Neural progenitor cell (in vitro differentiated cells): ENCODE measurements around the gene CHMP4B. TPM values are rescaled to one million over a fixed set of nuclear protein-coding genes. Genes with fewer than 3 reads are reported as not detected.

Experiments
- DNase-seq: peaks from one replicate; pipeline ENCODE4 v3.0.0-alpha.2; 2016; ENCODE audit warnings: low spot score
- H2AFZ ChIP-seq: fragments of 200-600 bp; sonication (generic); replicated peaks from 2 replicates; pipeline ENCODE4 v1.6.1; 2016; ENCODE audit warnings: antibody characterized with exemption
- H3F3A ChIP-seq: fragments of 200-600 bp; sonication (generic); 2 replicates; pipeline ENCODE4 v1.6.1; 2016; ENCODE audit warnings: antibody characterized with exemption, low read depth
- H3K27ac ChIP-seq: fragments of 200-600 bp; sonication (generic); 2 replicates; pipeline ENCODE4 v1.5.1; 2016; ENCODE audit warnings: mild to moderate bottlenecking
- H3K27me3 ChIP-seq: fragments of 200-600 bp; sonication (generic); 2 replicates; pipeline ENCODE4 v1.6.1; 2016; ENCODE audit warnings: mild to moderate bottlenecking, moderate library complexity
- H3K36me3 ChIP-seq: fragments of 200-600 bp; sonication (generic); 2 replicates; pipeline ENCODE4 v1.5.1; 2016
- H3K4me1 ChIP-seq: fragments of 200-600 bp; sonication (generic); 2 replicates; pipeline ENCODE4 v1.6.1; 2016; ENCODE audit warnings: mixed run types
- H3K4me2 ChIP-seq: fragments of 200-600 bp; sonication (generic); 2 replicates; pipeline ENCODE4 v1.6.1; 2016
- H3K4me3 ChIP-seq: fragments of 200-600 bp; sonication (generic); 2 replicates; pipeline ENCODE4 v1.5.1; 2016
- H3K79me2 ChIP-seq: fragments of 200-600 bp; sonication (generic); 2 replicates; pipeline ENCODE4 v1.6.1; 2016; ENCODE audit warnings: low read depth
- H3K9ac ChIP-seq: fragments of 200-600 bp; sonication (generic); 2 replicates; pipeline ENCODE4 v1.6.1; 2016
- H3K9me3 ChIP-seq: fragments of 200-600 bp; sonication (generic); 2 replicates; pipeline ENCODE4 v1.5.1; 2016; ENCODE audit warnings: low read depth
- H4K20me1 ChIP-seq: fragments of 200-600 bp; sonication (generic); 2 replicates; pipeline ENCODE4 v1.6.1; 2016; ENCODE audit warnings: low read depth
- H3K27ac Mint-ChIP-seq: 3 replicates; pipeline ENCODE4 v1.8.0; 2021; ENCODE audit warnings: mixed read lengths
- H3K27me3 Mint-ChIP-seq: 2 replicates; pipeline ENCODE4 v1.8.0; 2022; ENCODE audit warnings: low read depth, mild to moderate bottlenecking, inconsistent platforms, moderate library complexity, mixed read lengths; ENCODE audit not compliant: insufficient read depth
- H3K36me3 Mint-ChIP-seq: 3 replicates; pipeline ENCODE4 v1.8.0; 2021; ENCODE audit warnings: mixed read lengths
- H3K4me1 Mint-ChIP-seq: 3 replicates; pipeline ENCODE4 v1.8.0; 2021; ENCODE audit warnings: mixed read lengths
- H3K4me3 Mint-ChIP-seq: 3 replicates; pipeline ENCODE4 v1.8.0; 2021; ENCODE audit warnings: mild to moderate bottlenecking, moderate library complexity, mixed read lengths
- H3K9me3 Mint-ChIP-seq: 3 replicates; pipeline ENCODE4 v1.8.0; 2020; ENCODE audit warnings: mixed read lengths
- CTCF ChIP-seq: fragments of 200-600 bp; sonication (generic); IDR thresholded peaks from 2 replicates; pipeline ENCODE4 v1.5.1; 2017; ENCODE audit warnings: antibody characterized with exemption, mild to moderate bottlenecking
- EZH2 ChIP-seq: fragments of 200-600 bp; sonication (generic); IDR thresholded peaks from 2 replicates; pipeline ENCODE4 v1.6.1; 2017; ENCODE audit warnings: antibody characterized with exemption, mild to moderate bottlenecking, moderate library complexity
- EZH2phosphoT487 ChIP-seq: fragments of 200-600 bp; sonication (generic); IDR thresholded peaks from 2 replicates; pipeline ENCODE4 v1.6.1; 2017; ENCODE audit warnings: antibody characterized with exemption
- total RNA-seq: library from RNA; depleted of rRNA; stranded (reverse); fragments of >200 nt; gene quantifications from 2 replicates; pipeline ENCODE4 v1.2.3, GENCODE V29; 2015; ENCODE audit warnings: low replicate concordance

CHMP4B gene
- total RNA-seq: 40.7 and 51.4 TPM in 2 replicates

- H3K36me3 ChIP-seq: no peaks in the 10 kb centered on the region
- H3K4me3 Mint-ChIP-seq: peak within 1 kb of the TSS; percentile 97
- DNase-seq: peak; percentile 100
- peak within 1 kb of the TSS; percentile 60 for H3K27ac ChIP-seq
- peak within 1 kb of the TSS; percentile 94 for H3K4me3 ChIP-seq
- no peaks in the 10 kb centered on the region for H3K9me3 Mint-ChIP-seq
- peaks cover 13% of the 10 kb centered on the region for H3F3A ChIP-seq
- peaks cover 40% of the 10 kb centered on the region for H4K20me1 ChIP-seq
- peaks cover 49% of the 10 kb centered on the region for H3K79me2 ChIP-seq
- H3K9ac ChIP-seq: peak within 1 kb of the TSS; percentile 94
- peaks cover 3% of the 10 kb centered on the region for H3K27me3 Mint-ChIP-seq
- no peaks in the 10 kb centered on the region for H3K9me3 ChIP-seq
- peaks cover 24% of the 10 kb centered on the region for H3K4me1 Mint-ChIP-seq
- H3K27ac Mint-ChIP-seq: peak within 1 kb of the TSS; percentile 90
- H2AFZ ChIP-seq: peak within 1 kb of the TSS; percentile 55
- H3K4me1 ChIP-seq: peaks cover 12% of the 10 kb centered on the region
- H3K27me3 ChIP-seq: no peaks in the 10 kb centered on the region
- TF ChIP-seq EZH2 (no peak), CTCF (no peak)
- H3K36me3 Mint-ChIP-seq: peaks cover 6% of the 10 kb centered on the region
- peak within 1 kb of the TSS; percentile 90 for H3K4me2 ChIP-seq
Observed at GRCh38 chr20:33810885-33811775, at the start of gene CHMP4B. Gene CHMP4B (plus strand): TSS chr20:33811348. CDS start chr20:33811469, 121 bp downstream.

DNA sequence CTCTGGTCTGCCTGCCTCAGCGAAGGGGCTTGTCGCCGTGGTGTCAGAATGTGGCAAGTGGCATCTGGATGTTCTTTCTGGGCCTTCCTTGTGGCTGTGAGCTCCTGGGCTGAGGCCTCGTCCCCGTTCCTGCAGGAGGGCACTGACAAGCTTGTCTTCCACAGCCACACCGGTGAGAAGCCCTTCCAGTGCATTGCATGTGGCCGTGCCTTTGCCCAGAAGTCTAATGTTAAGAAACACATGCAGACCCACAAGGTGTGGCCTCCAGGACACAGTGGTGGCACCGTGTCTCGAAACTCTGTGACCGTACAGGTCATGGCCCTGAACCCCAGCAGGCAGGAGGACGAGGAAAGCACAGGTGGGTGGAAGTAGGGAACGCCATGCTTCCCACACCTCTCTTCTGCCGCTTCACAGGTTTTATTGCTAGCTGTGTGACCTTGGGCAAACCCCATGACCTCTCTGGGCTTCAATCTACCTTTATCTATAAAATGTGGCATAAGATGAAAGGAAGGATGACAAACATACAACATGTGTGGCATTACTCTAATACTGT lies 49.4 kb upstream of the CHMP4B start:
- Mint-ChIP-seq H3K4me1 (no peaks in the 10 kb centered on the region), H3K27me3 (peaks cover 4% of the 10 kb centered on the region), H3K27ac (no peak overlapping the region), H3K9me3 (peaks cover 2% of the 10 kb centered on the region), H3K36me3 (peaks cover 17% of the 10 kb centered on the region), H3K4me3 (no peak overlapping the region)
- Histone ChIP-seq H3K36me3 (no peaks in the 10 kb centered on the region), H3K79me2 (no peaks in the 10 kb centered on the region), H3K9ac (no peak overlapping the region), H3K4me2 (no peak overlapping the region), H3K9me3 (no peaks in the 10 kb centered on the region), H3K4me3 (no peak overlapping the region), H3F3A (no peaks in the 10 kb centered on the region), H3K4me1 (no peaks in the 10 kb centered on the region), H3K27me3 (no peaks in the 10 kb centered on the region), H2AFZ (no peak overlapping the region), H4K20me1 (no peaks in the 10 kb centered on the region), H3K27ac (no peak overlapping the region)
- no peak for DNase-seq
- TF ChIP-seq EZH2phosphoT487 (no peak), CTCF (no peak), EZH2 (no peak)

DNA sequence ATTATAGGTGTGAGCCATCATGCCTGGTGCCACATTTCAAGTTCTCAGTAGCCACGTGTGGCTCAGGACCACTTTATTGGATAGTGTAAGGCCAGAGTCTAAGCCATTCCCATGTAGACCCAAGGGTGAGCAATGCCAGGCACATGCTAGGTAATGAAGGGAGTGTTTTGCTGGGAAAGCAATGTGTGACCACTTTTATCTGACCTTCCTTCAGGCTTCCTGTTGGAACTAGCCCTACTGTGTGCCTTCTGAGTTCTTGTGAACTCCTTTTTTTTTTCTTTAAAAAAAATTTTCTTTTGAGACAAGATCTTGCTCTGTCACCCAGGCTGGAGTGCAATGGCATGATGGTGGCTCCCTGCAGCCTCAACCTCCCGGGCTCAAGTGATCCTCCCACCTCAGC lies 46.0 kb upstream of the CHMP4B start:
- H3K4me1 Mint-ChIP-seq: no peaks in the 10 kb centered on the region
- no peak for TF ChIP-seq CTCF
- TF ChIP-seq EZH2phosphoT487: no peak
- no peak for TF ChIP-seq EZH2
- no peak overlapping the region for H3K9ac ChIP-seq
- no peak overlapping the region for H3K4me3 Mint-ChIP-seq
- no peaks in the 10 kb centered on the region for H3K9me3 ChIP-seq
- H3K36me3 Mint-ChIP-seq: peaks cover 5% of the 10 kb centered on the region
- H3K4me2 ChIP-seq: no peak overlapping the region
- H3K27ac Mint-ChIP-seq: no peak overlapping the region
- no peak overlapping the region for H3K27ac ChIP-seq
- no peaks in the 10 kb centered on the region for H4K20me1 ChIP-seq
- no peak overlapping the region for H2AFZ ChIP-seq
- H3K27me3 Mint-ChIP-seq: peaks cover 2% of the 10 kb centered on the region
- H3K79me2 ChIP-seq: no peaks in the 10 kb centered on the region
- H3K36me3 ChIP-seq: no peaks in the 10 kb centered on the region
- no peaks in the 10 kb centered on the region for H3K4me1 ChIP-seq
- no peak for DNase-seq
- H3K4me3 ChIP-seq: no peak overlapping the region
- no peaks in the 10 kb centered on the region for H3F3A ChIP-seq
- no peaks in the 10 kb centered on the region for H3K9me3 Mint-ChIP-seq
- H3K27me3 ChIP-seq: no peaks in the 10 kb centered on the region
